ENCODE data around the gene TICAM2.

Gene TICAM2

DNA sequence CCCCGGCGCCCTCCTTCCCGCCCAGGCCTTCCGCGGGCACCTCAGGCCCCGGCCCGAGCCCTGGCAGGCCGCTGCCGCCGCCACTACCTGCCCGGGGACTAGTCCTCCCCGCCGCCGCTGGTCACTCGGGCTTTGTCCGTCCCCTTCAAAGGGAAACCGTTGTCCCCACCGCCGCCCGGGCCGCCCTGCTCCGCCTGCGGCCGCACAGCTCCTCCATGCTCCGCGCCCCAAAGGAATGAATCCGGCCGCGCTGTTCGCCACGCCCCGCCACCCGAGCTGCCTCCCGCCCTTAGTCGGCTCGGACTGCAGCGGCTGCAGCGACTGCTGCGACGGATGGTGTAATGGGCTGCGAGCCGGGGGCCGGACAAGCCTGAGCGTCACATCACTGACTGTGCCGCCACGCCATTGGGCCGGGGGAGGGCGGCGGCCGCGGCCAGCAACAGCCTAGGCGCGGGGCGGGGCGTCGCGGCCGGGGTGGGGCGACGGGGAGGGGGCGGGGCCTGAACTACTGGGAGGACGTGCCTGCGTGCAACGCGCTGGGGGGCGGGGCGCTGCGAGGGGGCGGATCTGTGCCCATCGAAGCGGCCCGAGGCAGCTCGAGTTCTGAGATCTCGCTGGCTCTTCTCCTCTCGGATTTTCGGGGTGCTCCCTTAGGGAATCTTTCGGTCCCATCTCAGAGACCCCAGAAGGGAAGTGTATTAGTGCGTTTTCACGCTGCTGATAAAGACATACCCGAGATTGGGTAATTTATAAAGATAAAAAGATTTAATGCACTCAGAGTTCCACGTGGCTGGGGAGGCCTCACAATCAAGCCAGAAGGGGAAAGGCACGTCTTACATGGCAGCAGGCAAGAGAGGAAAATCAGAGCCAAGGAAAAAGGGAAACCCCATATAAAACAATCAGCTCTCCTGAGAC, 57.6 kb downstream of the TICAM2 start, which contains the start of gene FEM1C:
FEM1C (minus strand) TSS at position 340 of the 915 bp plus-strand sequence. CDS start 1,282 bp downstream, outside the sequence.
- intact Hi-C loops (cut with DNase I), result loop anchor here (5.0 kb wide), 1 partner anchor 78 kb away; no protein-coding TSS in a partner anchor
- peak; percentile 94 to 99 (median 98) for DNase-seq

- DNase-seq, result peak in 34 of 42 donors; percentile 20 to 77 (median 51)
- intact Hi-C loops (cut with DNase I), result loop anchor here (5.0 kb wide), 1 partner anchor 78 kb away; no protein-coding TSS in a partner anchor
Observed at GRCh38 chr5:115544043-115544435, 58.2 kb downstream of the TICAM2 start.

DNA sequence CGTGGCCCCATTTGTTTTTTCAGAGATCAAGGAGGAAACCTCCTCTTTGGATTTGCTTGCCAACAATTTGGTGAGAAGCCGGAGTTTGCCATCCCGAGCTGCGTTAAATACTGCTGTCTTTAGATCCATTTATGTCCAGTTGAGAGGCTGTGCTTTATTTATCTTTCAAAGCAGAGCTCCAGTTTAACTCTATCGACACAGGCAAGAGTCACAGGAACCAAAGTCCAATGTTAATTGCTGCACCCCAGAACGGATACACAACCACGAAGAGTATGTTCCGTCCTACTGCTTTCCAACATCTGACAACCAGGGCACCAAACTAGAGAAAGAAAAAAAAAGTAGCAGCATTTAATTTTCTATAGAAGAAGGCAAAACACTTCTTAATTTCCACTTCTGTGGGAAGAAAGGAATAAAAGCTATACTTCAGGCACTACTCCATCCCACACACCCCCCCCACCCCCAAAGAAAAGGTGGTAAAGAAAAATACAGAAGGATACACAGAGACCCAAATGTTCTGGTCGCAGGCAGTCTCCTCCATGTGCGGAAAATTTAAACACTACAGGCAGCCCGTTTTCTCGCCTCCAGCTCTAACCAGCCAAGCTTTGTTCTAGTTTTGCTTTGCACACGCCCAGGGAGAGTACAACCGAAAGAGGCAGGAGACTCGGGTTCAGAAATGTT, 58.8 kb downstream of the TICAM2 start:
- intact Hi-C loops (cut with DNase I), result loop anchor here (5.0 kb wide), 1 partner anchor 79 kb away; no protein-coding TSS in a partner anchor
- DNase-seq, result peak in 11 of 42 donors; percentile 9 to 57 (median 41)

- intact Hi-C loops (cut with DNase I), result loop anchor here (5.0 kb wide), 1 partner anchor 79 kb away; no protein-coding TSS in a partner anchor
- DNase-seq, result peak in 1 of 42 donors; percentile 18
Observed at GRCh38 chr5:115542651-115543364, 59.5 kb downstream of the TICAM2 start.

- no peak for DNase-seq
- intact Hi-C loops (cut with DNase I), result loop anchor here (5.0 kb wide), 1 partner anchor 80 kb away; no protein-coding TSS in a partner anchor
Observed at GRCh38 chr5:115542086-115542485, 60.2 kb downstream of the TICAM2 start.

GRCh38 chr5:115541611-115542010, 60.7 kb downstream of the TICAM2 start:
- DNase-seq, result no peak
- intact Hi-C loops (cut with DNase I), result loop anchor here (5.0 kb wide), 1 partner anchor 81 kb away; no protein-coding TSS in a partner anchor

GRCh38 chr5:115535479-115536035, 66.7 kb downstream of the TICAM2 start:
- intact Hi-C loops (cut with DNase I), result no loop called here
- DNase-seq, result no peak

- no peak for DNase-seq
- intact Hi-C loops (cut with DNase I), result no loop called here
Observed at GRCh38 chr5:115532517-115532916, 69.8 kb downstream of the TICAM2 start.

DNA sequence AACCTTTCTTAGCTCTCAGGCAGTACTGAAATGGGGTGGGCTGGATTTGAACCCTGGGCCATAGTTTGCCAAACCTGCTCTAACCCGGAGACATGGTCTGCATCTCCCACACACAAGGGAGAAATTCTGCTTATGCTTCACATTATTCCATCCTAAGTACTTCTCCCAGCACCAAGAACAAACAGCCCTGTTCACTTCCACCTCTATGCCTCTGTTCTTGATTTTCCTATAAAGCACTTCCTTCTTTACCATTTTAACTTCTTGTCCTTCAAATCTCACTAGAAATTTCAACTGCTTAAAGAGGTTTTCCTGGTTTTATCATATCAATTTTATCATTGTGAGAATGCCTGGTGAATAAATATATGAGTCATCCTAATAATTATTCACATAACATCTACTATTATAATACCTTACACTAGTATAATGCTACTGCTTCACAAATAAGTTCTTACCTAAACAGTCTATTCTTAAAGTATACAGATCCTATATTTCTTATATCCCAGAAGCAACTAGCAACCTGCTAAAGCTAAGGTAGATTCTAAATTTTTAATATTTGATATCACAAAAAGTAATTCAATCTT, 70.4 kb downstream of the TICAM2 start:
- intact Hi-C loops (cut with DNase I), result no loop called here
- no peak for DNase-seq

DNA sequence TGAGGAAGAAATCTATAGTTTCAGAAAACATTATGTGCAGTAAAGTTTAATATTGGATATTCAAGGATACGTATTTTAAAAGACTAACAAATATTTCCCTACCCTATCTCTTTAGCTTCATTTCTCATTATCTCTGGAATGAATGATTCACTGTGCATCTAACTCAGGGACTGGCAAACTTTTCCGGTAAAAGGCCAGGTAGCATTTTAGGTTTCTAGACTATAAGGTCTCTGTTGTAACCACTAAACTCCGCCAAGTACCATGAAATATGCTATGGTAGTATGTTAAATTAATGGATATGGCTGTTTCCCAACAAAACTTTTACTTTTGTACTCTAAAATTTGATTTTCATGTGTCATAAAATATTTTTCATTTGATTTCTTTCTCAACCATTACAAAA, 70.9 kb downstream of the TICAM2 start:
- intact Hi-C loops (cut with DNase I), result no loop called here
- DNase-seq, result no peak

GRCh38 chr5:115530426-115530825, 71.9 kb downstream of the TICAM2 start:
- intact Hi-C loops (cut with DNase I), result no loop called here
- DNase-seq, result no peak
